Activated CD8-positive, alpha-beta memory T cell treated with anti-CD3 and anti-CD28 coated beads for 36 hours (primary cell): ENCODE measurements around the gene SERPINB4. TPM values are rescaled to one million over a fixed set of nuclear protein-coding genes. Genes with fewer than 3 reads are reported as not detected.
"Not testable (repeated sequence)": the region's sequence is repeated elsewhere in the genome, so short reads cannot be mapped to it uniquely, and the experiment has no call there.

ENCODE experiments used
- CTCF ChIA-PET: fragments of 350-600 bp; sonication (Branson Sonifier 250); formaldehyde crosslinking; loops from one replicate; lab custom pipeline; 2021; ENCODE audit warnings: antibody characterized with exemption; lab: Charles Lee
- POLR2A ChIA-PET: fragments of 350-600 bp; sonication (Branson Sonifier 250); formaldehyde crosslinking; loops from one replicate; lab custom pipeline; 2021; ENCODE audit warnings: antibody characterized with exemption; lab: Charles Lee
- total RNA-seq, 2 experiments: library from RNA; stranded (reverse); gene quantifications; one replicate each; pipeline ENCODE4 v1.2.3, GENCODE V29; 2021

SERPINB4 gene
- total RNA-seq = not detected

- CTCF ChIA-PET, POLR2A ChIA-PET: not testable (repeated sequence)
These were observed at the start of gene SERPINB4 for GRCh38 chr18:63644142-63644541. Gene SERPINB4 (minus strand): TSS chr18:63644256. CDS start chr18:63643577, 679 bp downstream.

GRCh38 chr18:63689064-63689463, 45.0 kb upstream of the SERPINB4 start:
- CTCF ChIA-PET = no interaction called here
- POLR2A ChIA-PET = no interaction called here

GRCh38 chr18:63686871-63687270, 42.8 kb upstream of the SERPINB4 start:
- CTCF ChIA-PET = no interaction called here

GRCh38 chr18:63684718-63685117, 40.7 kb upstream of the SERPINB4 start:
- CTCF ChIA-PET = no interaction called here
- POLR2A ChIA-PET = no interaction called here

More at GRCh38 chr18:63686871-63687270, 42.8 kb upstream of the SERPINB4 start:
- POLR2A ChIA-PET = no interaction called here

GRCh38 chr18:63683890-63684289, 39.8 kb upstream of the SERPINB4 start:
- ChIA-PET CTCF (interaction anchor here (0.6 kb wide), 1 partner anchor 99 kb away, joined by 3 read pairs; no protein-coding TSS in a partner anchor), POLR2A (no interaction called here)

GRCh38 chr18:63683152-63683551, 39.1 kb upstream of the SERPINB4 start:
- POLR2A ChIA-PET = no interaction called here

GRCh38 chr18:63681449-63682340, 37.6 kb upstream of the SERPINB4 start:
- CTCF ChIA-PET = no interaction called here
- POLR2A ChIA-PET = no interaction called here

More at GRCh38 chr18:63683152-63683551, 39.1 kb upstream of the SERPINB4 start:
- CTCF ChIA-PET = interaction anchor here (0.6 kb wide), 1 partner anchor 100 kb away, joined by 3 read pairs; no protein-coding TSS in a partner anchor

- ChIA-PET CTCF (no interaction called here), POLR2A (no interaction called here)
These were observed 36.0 kb upstream of the SERPINB4 start for GRCh38 chr18:63679820-63680606.

GRCh38 chr18:63677500-63678225, 33.6 kb upstream of the SERPINB4 start:
- POLR2A ChIA-PET = interaction anchor here (0.6 kb wide), 1 partner anchor 57 kb away, joined by 4 read pairs; no protein-coding TSS in a partner anchor
- CTCF ChIA-PET = no interaction called here

- ChIA-PET POLR2A (interaction anchor here (0.6 kb wide), 1 partner anchor 56 kb away, joined by 4 read pairs; no protein-coding TSS in a partner anchor), CTCF (no interaction called here)
These were observed 32.7 kb upstream of the SERPINB4 start for GRCh38 chr18:63676526-63677323.

GRCh38 chr18:63664571-63664970, 20.5 kb upstream of the SERPINB4 start:
- ChIA-PET CTCF (no interaction called here), POLR2A (no interaction called here)

- CTCF ChIA-PET, POLR2A ChIA-PET: not testable (repeated sequence)
These were observed 17.7 kb upstream of the SERPINB4 start, which contains the start of gene SERPINB3 for GRCh38 chr18:63661750-63662149. Gene SERPINB3 (minus strand): TSS chr18:63661893. CDS start chr18:63661216, 677 bp downstream.

GRCh38 chr18:63658920-63659319, 14.9 kb upstream of the SERPINB4 start:
- CTCF ChIA-PET, POLR2A ChIA-PET: not testable (repeated sequence)

- POLR2A ChIA-PET, CTCF ChIA-PET: not testable (repeated sequence)
These were observed 6.2 kb upstream of the SERPINB4 start for GRCh38 chr18:63650271-63650670.

GRCh38 chr18:63648241-63648640, 4.2 kb upstream of the SERPINB4 start:
- CTCF ChIA-PET = no interaction called here
- POLR2A ChIA-PET = no interaction called here

GRCh38 chr18:63646936-63647335, 2.9 kb upstream of the SERPINB4 start:
- CTCF ChIA-PET = no interaction called here
- POLR2A ChIA-PET = no interaction called here

- CTCF ChIA-PET, POLR2A ChIA-PET: not testable (repeated sequence)
These were observed 638 bp upstream of the SERPINB4 start for GRCh38 chr18:63644694-63645093.

- POLR2A ChIA-PET, CTCF ChIA-PET: not testable (repeated sequence)
These were observed 1.2 kb downstream of the SERPINB4 start for GRCh38 chr18:63642668-63643356.
